Trophoblast cell (in vitro differentiated cells and primary cell): ENCODE results near the gene KIRREL3.

Experiments
- DNase-seq, 2 donors: peaks; one replicate each; pipeline ENCODE4 v3.0.0-alpha.2; 2016
- H2AFZ ChIP-seq: 2 replicates; pipeline ENCODE4 v1.6.1; 2013; ENCODE audit warnings: low read length, moderate library complexity, mild to moderate bottlenecking; ENCODE audit not compliant: insufficient read depth, poor library complexity
- H2AK5ac ChIP-seq: 2 replicates; pipeline ENCODE4 v1.6.1; 2013; ENCODE audit warnings: mild to moderate bottlenecking, low read length
- H2BK120ac ChIP-seq: 2 replicates; pipeline ENCODE4 v1.6.1; 2013; ENCODE audit warnings: low read length, mild to moderate bottlenecking, moderate library complexity; ENCODE audit not compliant: insufficient read depth, poor library complexity
- H2BK12ac ChIP-seq: 2 replicates; pipeline ENCODE4 v1.6.1; 2013; ENCODE audit warnings: mild to moderate bottlenecking, low read length, moderate library complexity
- H2BK5ac ChIP-seq: 2 replicates; pipeline ENCODE4 v1.6.1; 2013; ENCODE audit warnings: low read length, low read depth, moderate library complexity, mild to moderate bottlenecking; ENCODE audit not compliant: poor library complexity
- H3K14ac ChIP-seq: 2 replicates; pipeline ENCODE4 v1.6.1; 2013; ENCODE audit warnings: mild to moderate bottlenecking, low read length
- H3K18ac ChIP-seq: 2 replicates; pipeline ENCODE4 v1.6.1; 2013; ENCODE audit warnings: mild to moderate bottlenecking, low read length
- H3K23ac ChIP-seq: 2 replicates; pipeline ENCODE4 v1.6.1; 2013; ENCODE audit warnings: low read length
- H3K27ac ChIP-seq: 2 replicates; pipeline ENCODE4 v1.5.1; 2013; ENCODE audit warnings: low read depth, mild to moderate bottlenecking, inconsistent platforms, low read length, moderate library complexity
- H3K27me3 ChIP-seq: 2 replicates; pipeline ENCODE4 v1.6.1; 2013; ENCODE audit warnings: inconsistent platforms, mild to moderate bottlenecking, low read length, moderate library complexity; ENCODE audit not compliant: insufficient read depth
- H3K36me3 ChIP-seq, 2 experiments: 1 replicate in 1 of 2; 2 replicates in 1 of 2; pipeline ENCODE4 v1.6.1; 2013; ENCODE audit warnings: low read length in 2 of 2, mild to moderate bottlenecking in 2 of 2, moderate library complexity in 1 of 2; ENCODE audit not compliant: insufficient read depth in 2 of 2, control insufficient read depth in 1 of 2
- H3K4ac ChIP-seq: 2 replicates; pipeline ENCODE4 v1.6.1; 2013; ENCODE audit warnings: low read depth, mild to moderate bottlenecking, low read length, moderate library complexity
- H3K4me1 ChIP-seq, 2 experiments: 1 replicate in 1 of 2; 2 replicates in 1 of 2; pipeline ENCODE4 v1.6.1; 2013; ENCODE audit warnings: low read length in 2 of 2, mild to moderate bottlenecking in 2 of 2, moderate library complexity in 1 of 2; ENCODE audit not compliant: insufficient read depth in 2 of 2, control insufficient read depth in 1 of 2
- H3K4me2 ChIP-seq: 2 replicates; pipeline ENCODE4 v1.6.1; 2013; ENCODE audit warnings: inconsistent platforms, mild to moderate bottlenecking, low read length, moderate library complexity
- H3K4me3 ChIP-seq: 2 replicates; pipeline ENCODE4 v1.5.1; 2013; ENCODE audit warnings: mild to moderate bottlenecking, low read depth, low read length, inconsistent platforms
- H3K79me1 ChIP-seq: one replicate; pipeline ENCODE4 v1.6.1; 2013; ENCODE audit warnings: low read length
- H3K79me2 ChIP-seq: 2 replicates; pipeline ENCODE4 v1.6.1; 2013; ENCODE audit warnings: low read length, mild to moderate bottlenecking; ENCODE audit not compliant: control insufficient read depth, insufficient read depth, poor library complexity
- H3K9ac ChIP-seq: 2 replicates; pipeline ENCODE4 v1.6.1; 2013; ENCODE audit warnings: mild to moderate bottlenecking, low read length
- H3K9me3 ChIP-seq: 2 replicates; pipeline ENCODE4 v1.6.1; 2013; ENCODE audit warnings: low read depth, mild to moderate bottlenecking, control low read depth, inconsistent platforms, low read length; ENCODE audit not compliant: insufficient read depth
- H4K12ac ChIP-seq: 2 replicates; pipeline ENCODE4 v1.6.1; 2013; ENCODE audit warnings: low read depth, mild to moderate bottlenecking, low read length, moderate library complexity
- H4K8ac ChIP-seq: 2 replicates; pipeline ENCODE4 v1.6.1; 2013; ENCODE audit warnings: low read depth, mild to moderate bottlenecking, low read length, moderate library complexity
- H4K91ac ChIP-seq: one replicate; pipeline ENCODE4 v1.6.1; 2013; ENCODE audit warnings: low read depth, mild to moderate bottlenecking, low read length, moderate library complexity
- WGBS: extraction: QIAGEN DNeasy Blood & Tissue Kit; methylation state at CpG from one replicate; pipeline ENCODE4 v1.1.7; 2013; ENCODE audit warnings: missing lambda C conversion rate; ENCODE audit not compliant: insufficient read length, insufficient coverage; ENCODE audit errors: extremely low coverage; 5-methylcytosine and 5-hydroxymethylcytosine counted together

Gene KIRREL3

DNA sequence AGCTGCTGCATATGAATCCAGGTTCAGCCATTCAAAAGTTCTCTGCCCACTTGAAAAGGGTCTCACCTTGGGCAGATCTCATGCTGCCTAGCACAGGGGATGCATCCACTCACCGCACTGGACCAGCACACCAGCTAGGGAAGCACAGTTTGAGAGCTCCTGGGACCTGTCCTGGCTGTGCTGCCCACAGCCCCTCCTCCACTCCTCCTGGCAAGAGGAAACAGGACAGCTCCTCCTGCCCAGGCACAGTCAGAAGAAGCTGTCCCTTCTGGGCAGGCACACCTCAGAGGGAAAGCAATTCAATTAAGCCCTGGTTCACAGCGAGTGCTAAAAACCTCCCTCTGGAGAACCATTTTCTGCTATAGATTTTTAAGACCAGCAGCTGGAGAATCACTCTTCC is 498.4 kb downstream of the KIRREL3 start:
- H2AFZ ChIP-seq, result no peak overlapping the region
- no peaks in the 10 kb centered on the region for H3K4me1 ChIP-seq
- H2BK5ac ChIP-seq, result no peak overlapping the region
- H3K4ac ChIP-seq, result no peak overlapping the region
- no CpG with 5 or more reads among the region's 2 CpGs for WGBS
- H3K79me2 ChIP-seq, result no peaks in the 10 kb centered on the region
- DNase-seq, result no peak
- H3K36me3 ChIP-seq, result no peaks in the 10 kb centered on the region
- H3K27me3 ChIP-seq, result no peaks in the 10 kb centered on the region
- no peak overlapping the region for H3K14ac ChIP-seq
- no peak overlapping the region for H4K8ac ChIP-seq
- H2BK120ac ChIP-seq, result no peak overlapping the region
- H3K9me3 ChIP-seq, result no peaks in the 10 kb centered on the region
- no peaks in the 10 kb centered on the region for H3K79me1 ChIP-seq
- no peak overlapping the region for H4K91ac ChIP-seq
- no peak overlapping the region for H3K4me2 ChIP-seq
- no peak overlapping the region for H3K27ac ChIP-seq
- no peak overlapping the region for H3K4me3 ChIP-seq
- H3K23ac ChIP-seq, result no peak overlapping the region
- H3K18ac ChIP-seq, result no peak overlapping the region
- no peak overlapping the region for H3K9ac ChIP-seq
- H2AK5ac ChIP-seq, result no peak overlapping the region
- no peak overlapping the region for H4K12ac ChIP-seq
- H2BK12ac ChIP-seq, result no peak overlapping the region

DNA sequence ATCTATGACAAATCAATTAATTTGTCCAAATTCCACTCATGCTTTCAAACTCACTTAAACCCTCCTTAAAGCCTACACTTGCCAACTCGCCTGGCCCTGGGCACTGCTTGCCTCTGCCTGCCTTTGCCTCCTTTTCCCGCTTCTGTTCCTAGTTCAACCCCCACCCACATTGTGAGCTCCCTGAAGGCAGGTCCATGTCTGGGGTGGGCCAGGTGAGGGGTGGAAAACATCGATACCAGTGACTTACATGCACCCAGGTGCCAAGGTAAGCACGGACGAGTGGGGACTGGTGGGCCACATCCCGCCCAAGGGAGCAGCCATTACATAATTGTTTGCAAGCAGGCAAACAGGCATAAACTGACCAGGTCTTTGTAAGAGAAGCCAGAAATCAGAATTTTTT is 498.9 kb downstream of the KIRREL3 start:
- H3K14ac ChIP-seq, result no peak overlapping the region
- no peak overlapping the region for H3K23ac ChIP-seq
- no CpG with 5 or more reads among the region's 6 CpGs for WGBS
- peak overlapping the region; percentile 55 for H3K9ac ChIP-seq
- no peaks in the 10 kb centered on the region for H3K36me3 ChIP-seq
- no peaks in the 10 kb centered on the region for H3K4me1 ChIP-seq
- H3K79me2 ChIP-seq, result no peaks in the 10 kb centered on the region
- no peak overlapping the region for H3K18ac ChIP-seq
- H3K27ac ChIP-seq, result no peak overlapping the region
- H3K4ac ChIP-seq, result no peak overlapping the region
- H4K8ac ChIP-seq, result no peak overlapping the region
- no peak overlapping the region for H2BK12ac ChIP-seq
- H3K79me1 ChIP-seq, result no peaks in the 10 kb centered on the region
- no peak overlapping the region for H2AFZ ChIP-seq
- no peaks in the 10 kb centered on the region for H3K9me3 ChIP-seq
- H4K12ac ChIP-seq, result no peak overlapping the region
- no peak overlapping the region for H3K4me3 ChIP-seq
- no peak overlapping the region for H4K91ac ChIP-seq
- no peak overlapping the region for H2AK5ac ChIP-seq
- H3K27me3 ChIP-seq, result no peaks in the 10 kb centered on the region
- no peak overlapping the region for H2BK120ac ChIP-seq
- no peak overlapping the region for H2BK5ac ChIP-seq
- no peak overlapping the region for H3K4me2 ChIP-seq
- no peak for DNase-seq

DNA sequence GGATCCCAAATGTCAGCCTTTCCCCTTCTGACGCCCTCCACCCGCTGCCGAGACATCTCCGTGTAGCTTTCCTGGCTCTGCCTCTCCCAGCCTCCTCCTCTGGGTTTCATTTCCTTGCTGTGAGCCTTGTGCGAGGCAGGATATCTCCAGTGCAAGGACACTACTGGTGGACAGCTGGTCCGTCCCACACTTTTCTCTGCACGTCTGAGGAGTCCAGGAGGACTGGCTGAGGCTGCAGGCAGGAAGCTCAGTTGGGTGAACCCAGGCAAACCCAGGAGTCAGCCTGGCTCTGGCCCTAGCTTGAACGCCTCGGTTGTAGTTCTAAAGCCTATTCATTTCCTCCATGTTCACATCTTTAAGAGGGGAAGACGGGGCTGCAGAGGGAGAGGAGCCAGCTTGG is 499.6 kb downstream of the KIRREL3 start:
- Histone ChIP-seq H3K23ac (no peak overlapping the region), H4K8ac (no peak overlapping the region), H2BK120ac (no peak overlapping the region), H3K14ac (no peak overlapping the region), H4K12ac (no peak overlapping the region), H3K18ac (no peak overlapping the region), H2BK12ac (no peak overlapping the region), H2BK5ac (no peak overlapping the region), H3K9ac (no peak overlapping the region), H2AK5ac (no peak overlapping the region), H3K79me2 (no peaks in the 10 kb centered on the region), H3K9me3 (no peaks in the 10 kb centered on the region), H3K27ac (no peak overlapping the region), H3K79me1 (no peaks in the 10 kb centered on the region), H3K4me3 (no peak overlapping the region), H3K36me3 (no peaks in the 10 kb centered on the region), H2AFZ (no peak overlapping the region), H3K4me1 (no peaks in the 10 kb centered on the region), H4K91ac (no peak overlapping the region), H3K27me3 (no peaks in the 10 kb centered on the region), H3K4me2 (no peak overlapping the region), H3K4ac (no peak overlapping the region)
- no CpG with 5 or more reads among the region's 10 CpGs for WGBS
- no peak for DNase-seq

DNA sequence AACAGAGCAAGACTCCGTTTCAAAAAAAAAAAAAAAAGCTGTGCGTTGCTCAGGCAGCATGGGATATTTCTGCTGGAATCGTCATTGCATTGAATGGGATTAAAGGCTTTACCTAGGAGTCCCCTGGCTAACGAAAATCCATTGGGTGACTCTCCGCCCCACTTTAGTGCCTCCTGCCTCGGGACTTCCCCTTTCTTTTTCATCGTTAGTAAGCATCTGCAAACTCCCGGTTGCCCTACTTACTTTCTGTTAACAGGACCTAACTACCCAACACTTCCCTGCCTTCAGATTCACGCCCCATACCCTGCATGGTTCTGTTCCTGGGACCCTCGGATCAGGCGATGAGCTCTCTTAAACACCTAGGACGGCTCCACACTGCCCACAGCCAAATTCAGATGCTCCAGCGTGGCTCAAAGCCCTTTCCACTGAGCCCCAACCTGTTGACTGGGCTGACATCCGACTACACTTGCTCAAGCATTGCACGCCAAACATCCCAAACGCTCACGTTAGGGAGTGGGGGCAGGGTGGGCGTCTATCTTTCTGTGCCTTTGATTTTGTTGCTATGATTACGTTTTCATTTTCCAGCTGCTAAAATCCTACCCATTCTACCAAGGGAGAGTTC is 501.3 kb downstream of the KIRREL3 start:
- no peaks in the 10 kb centered on the region for H3K9me3 ChIP-seq
- no peaks in the 10 kb centered on the region for H3K79me1 ChIP-seq
- no peak overlapping the region for H2AFZ ChIP-seq
- no peak overlapping the region for H2BK120ac ChIP-seq
- no peak overlapping the region for H3K23ac ChIP-seq
- no peak for DNase-seq
- H3K79me2 ChIP-seq, result no peaks in the 10 kb centered on the region
- no CpG with 5 or more reads among the region's 19 CpGs for WGBS
- no peak overlapping the region for H2BK12ac ChIP-seq
- H3K9ac ChIP-seq, result no peak overlapping the region
- H3K27me3 ChIP-seq, result no peaks in the 10 kb centered on the region
- no peak overlapping the region for H2BK5ac ChIP-seq
- H3K4me3 ChIP-seq, result no peak overlapping the region
- H2AK5ac ChIP-seq, result no peak overlapping the region
- no peak overlapping the region for H3K27ac ChIP-seq
- H4K91ac ChIP-seq, result no peak overlapping the region
- H3K36me3 ChIP-seq, result no peaks in the 10 kb centered on the region
- H4K8ac ChIP-seq, result no peak overlapping the region
- H3K4me1 ChIP-seq, result no peaks in the 10 kb centered on the region
- no peak overlapping the region for H3K4ac ChIP-seq
- H3K14ac ChIP-seq, result no peak overlapping the region
- no peak overlapping the region for H3K4me2 ChIP-seq
- H4K12ac ChIP-seq, result no peak overlapping the region
- H3K18ac ChIP-seq, result no peak overlapping the region
